Measurements from ENCODE around the gene METTL21C.

- TF ChIP-seq POLR2A (IDR thresholded peaks at IDR 0.05): no peak
- TF ChIP-seq, protein P1, sequence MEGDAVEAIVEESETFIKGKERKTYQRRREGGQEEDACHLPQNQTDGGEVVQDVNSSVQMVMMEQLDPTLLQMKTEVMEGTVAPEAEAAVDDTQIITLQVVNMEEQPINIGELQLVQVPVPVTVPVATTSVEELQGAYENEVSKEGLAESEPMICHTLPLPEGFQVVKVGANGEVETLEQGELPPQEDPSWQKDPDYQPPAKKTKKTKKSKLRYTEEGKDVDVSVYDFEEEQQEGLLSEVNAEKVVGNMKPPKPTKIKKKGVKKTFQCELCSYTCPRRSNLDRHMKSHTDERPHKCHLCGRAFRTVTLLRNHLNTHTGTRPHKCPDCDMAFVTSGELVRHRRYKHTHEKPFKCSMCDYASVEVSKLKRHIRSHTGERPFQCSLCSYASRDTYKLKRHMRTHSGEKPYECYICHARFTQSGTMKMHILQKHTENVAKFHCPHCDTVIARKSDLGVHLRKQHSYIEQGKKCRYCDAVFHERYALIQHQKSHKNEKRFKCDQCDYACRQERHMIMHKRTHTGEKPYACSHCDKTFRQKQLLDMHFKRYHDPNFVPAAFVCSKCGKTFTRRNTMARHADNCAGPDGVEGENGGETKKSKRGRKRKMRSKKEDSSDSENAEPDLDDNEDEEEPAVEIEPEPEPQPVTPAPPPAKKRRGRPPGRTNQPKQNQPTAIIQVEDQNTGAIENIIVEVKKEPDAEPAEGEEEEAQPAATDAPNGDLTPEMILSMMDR (IDR thresholded peaks at IDR 0.05): no peak
Measured at GRCh38 chr13:102708991-102709390, 14.1 kb upstream of the METTL21C start.
